Uterus (tissue), 2 donors: ENCODE data around the gene RGS7.

Experiments
- POLR2A ChIP-seq, 2 donors: fragments of 450-650 bp; IDR thresholded peaks; one replicate each; pipeline ENCODE4 v1.6.1; 2016; ENCODE audit warnings: antibody characterized with exemption in 2 of 2, mild to moderate bottlenecking in 1 of 2, moderate library complexity in 1 of 2
- TF ChIP-seq, protein P1 (sequence below), 4 experiments: fragments of 200-600 bp in 2 of 4; fragments of 450-650 bp in 2 of 4; sonication (generic) in 2 of 4; IDR thresholded peaks; one replicate each; pipeline ENCODE4 v1.5.1; 2016 to 2019; ENCODE audit warnings: antibody characterized with exemption in 4 of 4, mild to moderate bottlenecking in 2 of 4, moderate library complexity in 1 of 4

- TF ChIP-seq, protein P1, sequence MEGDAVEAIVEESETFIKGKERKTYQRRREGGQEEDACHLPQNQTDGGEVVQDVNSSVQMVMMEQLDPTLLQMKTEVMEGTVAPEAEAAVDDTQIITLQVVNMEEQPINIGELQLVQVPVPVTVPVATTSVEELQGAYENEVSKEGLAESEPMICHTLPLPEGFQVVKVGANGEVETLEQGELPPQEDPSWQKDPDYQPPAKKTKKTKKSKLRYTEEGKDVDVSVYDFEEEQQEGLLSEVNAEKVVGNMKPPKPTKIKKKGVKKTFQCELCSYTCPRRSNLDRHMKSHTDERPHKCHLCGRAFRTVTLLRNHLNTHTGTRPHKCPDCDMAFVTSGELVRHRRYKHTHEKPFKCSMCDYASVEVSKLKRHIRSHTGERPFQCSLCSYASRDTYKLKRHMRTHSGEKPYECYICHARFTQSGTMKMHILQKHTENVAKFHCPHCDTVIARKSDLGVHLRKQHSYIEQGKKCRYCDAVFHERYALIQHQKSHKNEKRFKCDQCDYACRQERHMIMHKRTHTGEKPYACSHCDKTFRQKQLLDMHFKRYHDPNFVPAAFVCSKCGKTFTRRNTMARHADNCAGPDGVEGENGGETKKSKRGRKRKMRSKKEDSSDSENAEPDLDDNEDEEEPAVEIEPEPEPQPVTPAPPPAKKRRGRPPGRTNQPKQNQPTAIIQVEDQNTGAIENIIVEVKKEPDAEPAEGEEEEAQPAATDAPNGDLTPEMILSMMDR (IDR thresholded peaks at IDR 0.05), result no peak
- TF ChIP-seq POLR2A (IDR thresholded peaks at IDR 0.05), result no peak
Observed at GRCh38 chr1:241235256-241235897, 121.6 kb downstream of the RGS7 start.
